Measurements from ENCODE around the gene TSPEAR. TPM values are rescaled to one million over a fixed set of nuclear protein-coding genes. Genes with fewer than 3 reads are reported as not detected.

Gene TSPEAR
- polyA plus RNA-seq, 1 donor = 0.13 TPM

GRCh38 chr21:44466996-44467858, 244.1 kb downstream of the TSPEAR start:
- DNase-seq (ENCODE audit: low read depth) = no peak

GRCh38 chr21:44466351-44466954, 244.9 kb downstream of the TSPEAR start:
- no peak for DNase-seq (ENCODE audit: low read depth)

GRCh38 chr21:44464351-44464750, 247.0 kb downstream of the TSPEAR start:
- no peak for DNase-seq (ENCODE audit: low read depth)

GRCh38 chr21:44463724-44464123, 247.6 kb downstream of the TSPEAR start:
- DNase-seq (ENCODE audit: low read depth) = no peak

GRCh38 chr21:44462834-44463200, 248.6 kb downstream of the TSPEAR start:
- DNase-seq (ENCODE audit: low read depth) = no peak

- no peak for DNase-seq (ENCODE audit: low read depth)
These were observed 249.1 kb downstream of the TSPEAR start for GRCh38 chr21:44462086-44462833.

- no peak for DNase-seq (ENCODE audit: low read depth)
These were observed 249.8 kb downstream of the TSPEAR start for GRCh38 chr21:44461464-44462001.

- no peak for DNase-seq (ENCODE audit: low read depth)
These were observed 250.4 kb downstream of the TSPEAR start for GRCh38 chr21:44461005-44461404.

GRCh38 chr21:44460441-44460755, 251.0 kb downstream of the TSPEAR start:
- DNase-seq (ENCODE audit: low read depth) = no peak

- no peak for DNase-seq (ENCODE audit: low read depth)
These were observed 251.5 kb downstream of the TSPEAR start for GRCh38 chr21:44459712-44460440.

- DNase-seq (ENCODE audit: low read depth) = no peak
These were observed 252.2 kb downstream of the TSPEAR start for GRCh38 chr21:44458971-44459711.

- no peak for DNase-seq (ENCODE audit: low read depth)
These were observed 254.2 kb downstream of the TSPEAR start for GRCh38 chr21:44456915-44457736.

- no peak for DNase-seq (ENCODE audit: low read depth)
These were observed 255.0 kb downstream of the TSPEAR start for GRCh38 chr21:44456214-44456914.

- no peak for DNase-seq (ENCODE audit: low read depth)
These were observed 255.7 kb downstream of the TSPEAR start for GRCh38 chr21:44455524-44456213.

GRCh38 chr21:44454747-44455523, 256.4 kb downstream of the TSPEAR start, which contains the start of gene LRRC3:
Gene LRRC3 (plus strand): TSS chr21:44455510. CDS start chr21:44456645, 1,135 bp downstream.
- no peak for DNase-seq (ENCODE audit: low read depth)

GRCh38 chr21:44454058-44454457, 257.3 kb downstream of the TSPEAR start:
- DNase-seq (ENCODE audit: low read depth) = no peak

- no peak for DNase-seq (ENCODE audit: low read depth)
These were observed 258.3 kb downstream of the TSPEAR start for GRCh38 chr21:44453120-44453519.

GRCh38 chr21:44450999-44451398, 260.4 kb downstream of the TSPEAR start:
- DNase-seq (ENCODE audit: low read depth) = no peak
